ENCODE measurements around the gene PDZRN3. TPM values are rescaled to one million over a fixed set of nuclear protein-coding genes. Genes with fewer than 3 reads are reported as not detected.

The PDZRN3 gene
- polyA plus RNA-seq, 2 of the 4 experiments (the other 2 are of a cell fraction), result not detected

- TF ChIP-seq TP53 (CRISPR knock-in tag; IDR thresholded peaks at IDR 0.05) (no peak), RFX5 (IDR thresholded peaks at IDR 0.05) (no peak)
Observed at GRCh38 chr3:73426606-73427005, 198.1 kb downstream of the PDZRN3 start (continued).

GRCh38 chr3:73423116-73423515 lies 201.6 kb downstream of the PDZRN3 start:
- no peaks in the 10 kb centered on the region for H3K9me3 ChIP-seq
- 32% methylated on average over 3 of the region's 3 CpGs for WGBS (ENCODE audit: missing lambda C conversion rate)
- DNase-seq (ENCODE audit: low read depth in 1 of 2, low spot score in 1 of 2), result no peak
- H3K27ac ChIP-seq, result no peak overlapping the region
- no peak for ATAC-seq
- no peak overlapping the region for H3K4me2 ChIP-seq
- TF ChIP-seq ZSCAN20 (CRISPR knock-in tag; IDR thresholded peaks at IDR 0.05), result no peak
- TF ChIP-seq NFE2L2 (conservative IDR thresholded peaks at IDR 0.05; ENCODE audit: low read length), result no peak
- no peak for TF ChIP-seq MAFK (IDR thresholded peaks at IDR 0.05; ENCODE audit: partially characterized antibody)
- TF ChIP-seq ESRRA (IDR thresholded peaks at IDR 0.05; ENCODE audit: borderline replicate concordance, low read length), result no peak
- TF ChIP-seq, protein P1, sequence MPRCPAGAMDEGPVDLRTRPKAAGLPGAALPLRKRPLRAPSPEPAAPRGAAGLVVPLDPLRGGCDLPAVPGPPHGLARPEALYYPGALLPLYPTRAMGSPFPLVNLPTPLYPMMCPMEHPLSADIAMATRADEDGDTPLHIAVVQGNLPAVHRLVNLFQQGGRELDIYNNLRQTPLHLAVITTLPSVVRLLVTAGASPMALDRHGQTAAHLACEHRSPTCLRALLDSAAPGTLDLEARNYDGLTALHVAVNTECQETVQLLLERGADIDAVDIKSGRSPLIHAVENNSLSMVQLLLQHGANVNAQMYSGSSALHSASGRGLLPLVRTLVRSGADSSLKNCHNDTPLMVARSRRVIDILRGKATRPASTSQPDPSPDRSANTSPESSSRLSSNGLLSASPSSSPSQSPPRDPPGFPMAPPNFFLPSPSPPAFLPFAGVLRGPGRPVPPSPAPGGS (IDR thresholded peaks at IDR 0.05), result no peak
- no peak for TF ChIP-seq POLR2AphosphoS2 (conservative IDR thresholded peaks at IDR 0.05; ENCODE audit: low read length)
- no peak for TF ChIP-seq CEBPB (IDR thresholded peaks at IDR 0.05)
- TF ChIP-seq CBX8 (IDR thresholded peaks at IDR 0.05), result no peak
- no peak for TF ChIP-seq RARB (CRISPR knock-in tag; IDR thresholded peaks at IDR 0.05)
- TF ChIP-seq NPAS2 (CRISPR knock-in tag; IDR thresholded peaks at IDR 0.05; ENCODE audit: borderline replicate concordance), result no peak
- no peak for TF ChIP-seq CHD2 (IDR thresholded peaks at IDR 0.05; ENCODE audit: low read length, partially characterized antibody)
- TF ChIP-seq TFCP2L1 (CRISPR knock-in tag; IDR thresholded peaks at IDR 0.05), result no peak
- TF ChIP-seq JUN (IDR thresholded peaks at IDR 0.05), result no peak
- TF ChIP-seq FOXS1 (CRISPR knock-in tag; IDR thresholded peaks at IDR 0.05), result no peak
- TF ChIP-seq HEYL (CRISPR knock-in tag; IDR thresholded peaks at IDR 0.05), result no peak
- no peak for TF ChIP-seq MYC (IDR thresholded peaks at IDR 0.05; ENCODE audit: borderline replicate concordance, low read length)
- TF ChIP-seq CTCF (IDR thresholded peaks at IDR 0.05), result no peak
- no peak for TF ChIP-seq REST (IDR thresholded peaks at IDR 0.05)
- H3K4me1 ChIP-seq, result no peaks in the 10 kb centered on the region
- CTCF ChIA-PET, result no interaction called here
- POLR2A ChIA-PET, result no interaction called here
- H3K4me3 ChIP-seq, result no peak overlapping the region
- FAIRE-seq, result no peak

- H3K4me3 ChIP-seq, result no peak overlapping the region
- H3K27ac ChIP-seq, result no peak overlapping the region
- DNase-seq (ENCODE audit: low read depth in 1 of 2, low spot score in 1 of 2) (no peak), ATAC-seq (no peak), FAIRE-seq (no peak)
- POLR2A ChIA-PET, result no interaction called here
- no peak overlapping the region for H3K4me2 ChIP-seq
- no peaks in the 10 kb centered on the region for H3K9me3 ChIP-seq
- WGBS (ENCODE audit: missing lambda C conversion rate), result 15% methylated on average over 2 of the region's 2 CpGs
- CTCF ChIA-PET, result no interaction called here
- no peaks in the 10 kb centered on the region for H3K4me1 ChIP-seq
- TF ChIP-seq PBX3 (IDR thresholded peaks at IDR 0.05) (no peak), JUN (IDR thresholded peaks at IDR 0.05) (no peak), POLR2A (IDR thresholded peaks at IDR 0.05; ENCODE audit: low read length) (no peak), CBX2 (IDR thresholded peaks at IDR 0.05; ENCODE audit: borderline replicate concordance, low read depth) (no peak), HDAC2 (IDR thresholded peaks at IDR 0.05) (no peak), TP53 (CRISPR knock-in tag; IDR thresholded peaks at IDR 0.05) (no peak), GATA3 (IDR thresholded peaks at IDR 0.05; ENCODE audit: borderline replicate concordance) (no peak)
- TF ChIP-seq, protein P2, sequence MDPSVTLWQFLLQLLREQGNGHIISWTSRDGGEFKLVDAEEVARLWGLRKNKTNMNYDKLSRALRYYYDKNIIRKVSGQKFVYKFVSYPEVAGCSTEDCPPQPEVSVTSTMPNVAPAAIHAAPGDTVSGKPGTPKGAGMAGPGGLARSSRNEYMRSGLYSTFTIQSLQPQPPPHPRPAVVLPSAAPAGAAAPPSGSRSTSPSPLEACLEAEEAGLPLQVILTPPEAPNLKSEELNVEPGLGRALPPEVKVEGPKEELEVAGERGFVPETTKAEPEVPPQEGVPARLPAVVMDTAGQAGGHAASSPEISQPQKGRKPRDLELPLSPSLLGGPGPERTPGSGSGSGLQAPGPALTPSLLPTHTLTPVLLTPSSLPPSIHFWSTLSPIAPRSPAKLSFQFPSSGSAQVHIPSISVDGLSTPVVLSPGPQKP (IDR thresholded peaks at IDR 0.05; ENCODE audit: low read depth, low read length), result no peak
Observed at GRCh38 chr3:73422571-73422970, 202.2 kb downstream of the PDZRN3 start.
